GM18526 (cell line): ENCODE results near the gene HORMAD1.

Experiments
- POLR2A ChIP-seq: IDR thresholded peaks from 3 replicates; pipeline ENCODE4 v1.6.1; 2011; ENCODE audit not compliant: insufficient read length; ENCODE audit errors: extremely low read depth

Gene HORMAD1

GRCh38 chr1:150708595-150708994 lies 12.1 kb downstream of the HORMAD1 start:
- no peak for TF ChIP-seq POLR2A

- no peak for TF ChIP-seq POLR2A
Measured at GRCh38 chr1:150706091-150706490, 14.6 kb downstream of the HORMAD1 start.

GRCh38 chr1:150703427-150703826 lies 17.3 kb downstream of the HORMAD1 start:
- no peak for TF ChIP-seq POLR2A

DNA sequence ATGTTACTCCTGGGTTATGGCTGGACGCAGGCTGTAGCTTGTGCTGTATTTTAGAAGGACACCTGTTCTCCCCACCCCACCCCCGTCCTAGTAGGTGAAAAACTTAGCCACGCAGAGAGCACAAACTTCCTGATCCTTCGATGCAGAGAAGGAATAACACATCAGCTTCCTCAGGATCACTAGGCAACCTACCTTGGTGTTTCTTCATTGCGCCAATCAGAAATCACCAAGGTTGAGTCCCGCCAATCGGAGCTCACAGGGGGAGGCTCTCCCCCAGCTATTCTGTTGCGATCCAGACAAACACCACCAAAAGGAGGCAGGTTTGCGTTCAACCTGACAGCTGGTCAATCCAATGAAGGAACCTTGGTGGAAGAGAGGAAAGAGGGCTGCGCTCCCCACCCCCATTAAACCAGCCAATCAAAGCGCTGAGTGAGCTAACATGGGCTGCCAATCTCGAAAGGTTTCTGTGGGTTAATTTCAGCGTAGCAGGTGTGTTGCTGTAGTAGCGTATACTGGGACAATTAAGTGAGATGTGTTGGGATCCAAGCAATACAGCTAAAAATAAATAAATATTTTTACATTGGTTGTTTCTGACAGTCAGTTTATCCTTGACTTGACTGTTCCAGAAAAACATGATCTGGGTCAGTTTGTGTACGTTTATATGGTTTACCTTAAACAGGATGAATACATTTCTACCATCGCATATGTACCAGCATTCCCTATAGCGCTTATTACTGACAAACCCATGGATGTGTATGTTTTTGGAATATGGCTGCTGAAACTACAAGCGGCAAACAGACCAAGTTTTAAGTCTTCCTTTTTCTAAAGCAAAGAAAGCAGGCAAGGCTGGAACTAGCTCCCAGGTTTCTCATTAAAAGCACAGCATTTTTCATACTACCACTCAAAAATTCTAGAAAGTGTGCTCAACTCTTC lies 23.4 kb downstream of the HORMAD1 start, which contains the start of gene GOLPH3L:
Gene GOLPH3L, minus strand, starts transcription at position 160 of the 933 bp plus-strand sequence. CDS start 2,316 bp downstream, outside the sequence.
- TF ChIP-seq POLR2A, result no peak

DNA sequence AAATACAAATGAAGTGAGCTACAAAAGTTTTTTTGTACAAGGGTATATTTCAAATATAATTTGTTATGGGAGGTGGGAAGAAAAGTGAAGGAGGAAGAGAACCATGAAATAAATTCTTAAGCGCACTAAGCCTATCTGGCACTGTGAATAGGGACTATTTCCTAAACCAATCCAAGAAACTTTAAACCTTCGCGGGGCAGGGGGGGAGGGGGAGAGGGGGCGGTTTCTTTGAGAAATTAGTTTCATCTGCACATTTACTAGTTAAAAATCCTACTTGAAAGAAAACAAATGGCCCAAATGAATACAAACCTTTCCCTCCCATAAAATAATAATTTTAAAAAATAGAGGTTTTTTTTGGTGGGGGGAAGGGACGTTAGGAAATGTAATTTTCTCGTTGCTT lies 24.1 kb downstream of the HORMAD1 start:
- no peak for TF ChIP-seq POLR2A

DNA sequence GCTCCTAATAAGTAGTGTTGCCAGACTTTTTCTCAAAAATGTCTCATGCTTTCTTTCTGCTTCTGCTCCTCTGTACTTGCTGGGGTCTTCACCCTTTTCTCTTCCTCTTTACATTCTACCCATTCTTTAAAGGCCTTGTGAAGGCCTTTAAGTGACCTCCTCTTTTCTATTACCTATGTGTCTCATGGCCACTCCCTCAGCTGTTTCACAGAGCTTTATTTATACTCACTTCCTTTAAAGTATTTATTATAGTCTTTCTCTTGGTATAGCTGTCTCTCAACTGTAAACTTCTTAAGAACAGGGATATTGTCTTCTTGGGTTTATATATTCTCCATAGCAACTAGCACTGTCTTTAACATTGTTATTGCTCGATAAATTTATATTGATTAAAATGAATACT lies 24.5 kb downstream of the HORMAD1 start:
- no peak for TF ChIP-seq POLR2A

- no peak for TF ChIP-seq POLR2A
Measured at GRCh38 chr1:150695561-150695960, 25.1 kb downstream of the HORMAD1 start.

DNA sequence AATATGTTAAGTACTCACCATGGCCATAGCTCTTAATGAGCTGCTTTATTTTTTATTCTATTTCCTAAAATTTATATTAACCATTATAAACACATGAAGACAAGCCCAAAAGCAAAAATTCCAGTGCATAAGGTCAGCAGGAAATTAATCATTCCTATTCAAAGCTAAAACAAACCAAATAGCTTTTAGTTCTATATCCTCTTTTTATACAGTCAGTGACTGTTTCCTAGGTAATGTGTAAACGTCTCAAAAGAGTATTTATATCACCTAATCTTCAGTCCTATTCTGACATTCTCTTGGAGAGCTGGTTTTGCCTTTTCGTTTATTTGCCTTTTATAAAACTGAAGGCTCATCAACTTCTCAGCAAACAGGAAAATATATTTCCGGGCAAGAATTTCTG lies 28.0 kb downstream of the HORMAD1 start:
- TF ChIP-seq POLR2A, result no peak

DNA sequence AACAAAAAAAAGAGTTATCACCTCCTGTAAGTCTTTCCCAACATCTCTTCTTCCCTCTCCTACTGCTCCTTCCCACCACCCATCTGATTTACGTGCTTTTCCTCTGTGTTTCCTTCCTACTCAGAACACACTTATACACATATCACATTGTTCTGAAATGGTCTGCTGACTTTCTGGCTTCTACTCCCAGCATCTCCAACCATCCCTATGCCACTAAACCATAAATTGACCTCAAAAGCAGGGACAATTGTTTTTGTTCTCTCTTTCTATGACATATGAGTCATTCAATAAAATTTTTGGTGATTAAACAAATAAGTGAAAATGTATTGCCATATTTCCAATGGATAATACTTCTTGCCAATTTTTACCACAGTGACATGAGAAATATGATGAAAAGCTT lies 31.9 kb downstream of the HORMAD1 start:
- no peak for TF ChIP-seq POLR2A

DNA sequence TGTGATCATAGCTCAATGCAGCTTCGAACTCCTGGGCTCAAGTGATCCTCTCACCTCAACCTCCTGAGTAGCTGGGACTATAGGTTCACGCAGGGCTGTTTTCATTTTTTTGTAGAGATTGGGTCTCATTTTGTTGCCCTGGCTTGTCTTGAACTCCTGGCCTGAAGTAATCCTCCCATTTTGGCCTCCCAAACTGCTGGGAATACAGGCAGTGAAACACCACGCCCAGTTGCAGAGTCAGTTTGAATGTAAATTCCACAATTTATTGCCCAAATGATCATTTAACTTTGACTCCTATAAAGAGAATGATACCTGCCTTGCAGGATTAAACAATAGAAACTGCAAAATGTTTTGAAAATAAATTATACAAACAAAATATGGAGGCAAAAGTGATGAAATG lies 34.4 kb downstream of the HORMAD1 start:
- TF ChIP-seq POLR2A, result no peak

DNA sequence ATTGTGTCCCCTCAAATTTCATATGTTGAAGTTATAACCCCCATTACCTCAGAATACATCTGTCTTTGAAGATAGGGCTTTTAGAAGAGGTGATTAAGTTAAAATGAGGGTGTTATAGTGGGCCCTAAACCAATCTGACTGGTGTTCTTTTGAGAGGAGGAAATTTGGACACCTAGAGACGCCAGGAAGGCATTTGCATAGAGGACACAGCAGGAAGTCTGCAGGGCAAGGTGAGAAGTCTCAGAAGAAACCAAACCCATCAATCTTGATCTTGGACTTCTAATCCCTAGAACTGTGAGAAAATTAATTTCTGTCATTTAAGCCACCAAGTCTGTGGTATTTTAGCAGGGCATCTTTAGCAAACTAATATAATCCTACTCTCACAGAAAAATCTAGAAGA lies 36.8 kb downstream of the HORMAD1 start:
- no peak for TF ChIP-seq POLR2A

GRCh38 chr1:150678988-150679387 lies 41.7 kb downstream of the HORMAD1 start:
- TF ChIP-seq POLR2A, result no peak

DNA sequence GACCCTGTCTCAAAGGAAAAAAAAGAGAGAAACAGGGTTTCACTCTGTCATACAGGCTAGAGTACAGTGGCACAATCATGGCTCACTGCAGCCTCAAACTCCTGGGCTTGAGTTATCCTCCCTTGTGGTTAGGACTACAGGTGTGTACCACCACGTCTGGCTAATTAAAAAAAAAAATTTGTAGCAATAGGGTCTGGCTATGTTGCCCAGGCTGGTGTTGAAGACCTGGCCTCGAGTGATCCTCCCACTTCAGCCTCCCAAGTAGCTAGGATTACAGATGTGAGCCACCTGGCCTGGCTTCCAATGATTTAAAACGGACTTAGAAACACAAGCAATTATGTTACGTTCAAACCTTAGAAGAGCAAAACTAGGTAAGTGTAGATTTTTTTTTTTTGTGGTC lies 45.8 kb downstream of the HORMAD1 start:
- TF ChIP-seq POLR2A, result no peak

DNA sequence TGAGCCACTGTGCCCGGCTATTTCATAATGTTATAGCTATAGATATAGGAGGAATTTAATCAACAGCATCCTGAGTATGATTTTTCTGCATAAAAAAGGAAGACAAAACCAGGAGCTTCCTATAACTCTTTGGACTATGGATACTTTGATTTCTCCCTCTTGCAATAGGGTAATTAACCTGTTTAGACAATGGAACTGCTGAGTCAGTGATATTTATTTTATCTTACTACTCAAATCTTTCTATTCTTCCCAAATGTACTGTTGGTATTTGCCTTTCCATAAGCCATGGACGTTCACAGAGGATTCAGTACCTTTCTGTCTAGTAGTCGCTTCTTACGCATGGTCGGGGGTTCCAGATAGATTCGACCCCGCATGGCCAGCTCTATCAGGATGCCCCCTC lies 57.4 kb downstream of the HORMAD1 start:
- TF ChIP-seq POLR2A, result no peak

GRCh38 chr1:150662811-150663210 lies 57.9 kb downstream of the HORMAD1 start:
- TF ChIP-seq POLR2A, result no peak

- TF ChIP-seq POLR2A, result no peak
Measured at GRCh38 chr1:150661156-150661555, 59.5 kb downstream of the HORMAD1 start.

GRCh38 chr1:150660584-150660983 lies 60.1 kb downstream of the HORMAD1 start:
- no peak for TF ChIP-seq POLR2A
